GM10266 (cell line): ENCODE measurements around the gene FAT1.

Experiments
- DNase-seq: peaks from one replicate; pipeline ENCODE4 v3.0.0; 2012; ENCODE audit errors: extremely low spot score
- CTCF ChIP-seq: IDR thresholded peaks from 2 replicates; pipeline ENCODE4 v1.5.1; 2012; ENCODE audit warnings: mild to moderate bottlenecking, low read depth; ENCODE audit not compliant: control insufficient read depth, insufficient read depth; ENCODE audit errors: missing control alignments

The FAT1 gene

GRCh38 chr4:186545436-186545835 lies 178.2 kb downstream of the FAT1 start:
- no peak for DNase-seq
- TF ChIP-seq CTCF = no peak

- no peak for DNase-seq
- TF ChIP-seq CTCF = no peak
Observed at GRCh38 chr4:186543206-186543605, 180.4 kb downstream of the FAT1 start.

GRCh38 chr4:186541801-186542200 lies 181.9 kb downstream of the FAT1 start:
- no peak for DNase-seq
- no peak for TF ChIP-seq CTCF

GRCh38 chr4:186537843-186538521 lies 185.7 kb downstream of the FAT1 start:
- no peak for DNase-seq
- TF ChIP-seq CTCF = no peak
